Kasumi-1 (cell line): ENCODE measurements around the gene TUBA3E.
"Not testable (repeated sequence)": the region's sequence is repeated elsewhere in the genome, so short reads cannot be mapped to it uniquely, and the experiment has no call there.

Source experiments
- DNase-seq, 2 experiments: peaks; one replicate each; lab custom pipeline; 2025; lab: John Stamatoyannopoulos, UW

Gene TUBA3E

GRCh38 chr2:130162486-130162885 is 35.8 kb downstream of the TUBA3E start:
- DNase-seq: not testable (repeated sequence)

- not testable (repeated sequence) for DNase-seq
These were observed 37.2 kb downstream of the TUBA3E start for GRCh38 chr2:130160838-130161705.

- no peak for DNase-seq
These were observed 38.1 kb downstream of the TUBA3E start for GRCh38 chr2:130160131-130160530.

- DNase-seq: not testable (repeated sequence)
These were observed 38.9 kb downstream of the TUBA3E start for GRCh38 chr2:130159376-130159775.

GRCh38 chr2:130158631-130159030 is 39.6 kb downstream of the TUBA3E start:
- no peak for DNase-seq

GRCh38 chr2:130157825-130158514 is 40.3 kb downstream of the TUBA3E start:
- DNase-seq: peak in 1 of 2 experiments; percentile 33

- not testable (repeated sequence) for DNase-seq
These were observed 40.9 kb downstream of the TUBA3E start for GRCh38 chr2:130157354-130157753.

GRCh38 chr2:130156624-130157004 is 41.6 kb downstream of the TUBA3E start:
- no peak for DNase-seq

GRCh38 chr2:130155956-130156623 is 42.1 kb downstream of the TUBA3E start:
- peak; percentile 34 to 46 for DNase-seq

GRCh38 chr2:130154773-130155765 is 43.2 kb downstream of the TUBA3E start:
- DNase-seq: no peak

- DNase-seq: not testable (repeated sequence)
These were observed 43.8 kb downstream of the TUBA3E start for GRCh38 chr2:130154423-130154770.

- DNase-seq: not testable (repeated sequence)
These were observed 44.4 kb downstream of the TUBA3E start for GRCh38 chr2:130153721-130154422.

GRCh38 chr2:130152816-130153595 is 45.2 kb downstream of the TUBA3E start:
- DNase-seq: no peak

- DNase-seq: not testable (repeated sequence)
These were observed 46.0 kb downstream of the TUBA3E start for GRCh38 chr2:130152136-130152815.

GRCh38 chr2:130151145-130151512 is 47.1 kb downstream of the TUBA3E start:
- not testable (repeated sequence) for DNase-seq

- no peak for DNase-seq
These were observed 47.8 kb downstream of the TUBA3E start for GRCh38 chr2:130150181-130151144.

GRCh38 chr2:130148515-130148914 is 49.7 kb downstream of the TUBA3E start:
- DNase-seq: not testable (repeated sequence)

GRCh38 chr2:130145006-130145414 is 53.2 kb downstream of the TUBA3E start, which contains the start of gene CCDC74B:
CCDC74B (minus strand) TSS chr2:130145112; CDS start chr2:130144996, 116 bp downstream.
- not testable (repeated sequence) for DNase-seq
